Fibroblast of lung (primary cell): Measurements from ENCODE around the gene CFAP45.

Experiments
- EZH2 ChIP-seq: IDR thresholded peaks from 2 replicates; pipeline ENCODE4 v1.5.1; 2012; ENCODE audit warnings: low read length, control low read depth, mild to moderate bottlenecking; ENCODE audit errors: missing control alignments
- TF ChIP-seq, protein P1 (sequence below), 2 donors: IDR thresholded peaks in 1 of 2; conservative IDR thresholded peaks in 1 of 2; 1 replicate in 1 of 2; 2 replicates in 1 of 2; pipeline ENCODE4 v1.5.1; 2011 to 2012; ENCODE audit warnings: low read length in 2 of 2, control low read depth in 1 of 2, inconsistent platforms in 1 of 2, low read depth in 1 of 2, mild to moderate bottlenecking in 1 of 2

DNA sequence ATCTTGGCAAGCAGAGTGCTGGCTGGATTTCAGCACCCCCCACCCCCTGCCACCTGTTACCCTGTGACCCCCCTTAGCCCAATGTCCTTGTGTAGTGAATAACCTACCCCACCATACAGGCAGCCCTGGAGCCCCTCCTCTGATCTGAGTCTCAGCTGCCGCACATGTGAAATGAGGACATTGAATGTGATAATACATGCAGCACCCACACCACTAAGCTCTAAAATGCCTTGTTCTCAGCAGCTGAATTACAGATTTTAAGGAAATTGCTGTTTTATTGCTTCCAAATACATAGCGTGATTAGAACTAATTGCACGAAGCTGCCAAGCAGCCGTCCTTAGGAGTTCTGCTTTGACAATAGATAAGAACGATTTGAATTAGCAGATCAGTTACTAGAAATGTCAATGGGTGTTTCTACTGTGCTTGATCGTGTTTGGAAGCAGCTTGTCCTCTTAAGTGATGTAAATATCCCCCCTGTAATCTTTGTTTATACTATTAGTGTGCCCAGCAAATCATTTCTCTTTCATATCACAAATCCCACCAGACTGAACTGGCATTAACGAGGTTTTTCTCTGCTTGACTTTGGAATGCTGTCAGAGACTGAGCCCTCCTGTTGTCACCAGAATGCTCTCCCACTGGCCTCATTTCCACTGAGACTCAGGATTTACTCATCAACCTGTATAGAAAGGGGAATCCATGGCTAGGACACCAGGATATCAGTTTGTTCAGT is 68.4 kb downstream of the CFAP45 start:
- TF ChIP-seq, protein P1, sequence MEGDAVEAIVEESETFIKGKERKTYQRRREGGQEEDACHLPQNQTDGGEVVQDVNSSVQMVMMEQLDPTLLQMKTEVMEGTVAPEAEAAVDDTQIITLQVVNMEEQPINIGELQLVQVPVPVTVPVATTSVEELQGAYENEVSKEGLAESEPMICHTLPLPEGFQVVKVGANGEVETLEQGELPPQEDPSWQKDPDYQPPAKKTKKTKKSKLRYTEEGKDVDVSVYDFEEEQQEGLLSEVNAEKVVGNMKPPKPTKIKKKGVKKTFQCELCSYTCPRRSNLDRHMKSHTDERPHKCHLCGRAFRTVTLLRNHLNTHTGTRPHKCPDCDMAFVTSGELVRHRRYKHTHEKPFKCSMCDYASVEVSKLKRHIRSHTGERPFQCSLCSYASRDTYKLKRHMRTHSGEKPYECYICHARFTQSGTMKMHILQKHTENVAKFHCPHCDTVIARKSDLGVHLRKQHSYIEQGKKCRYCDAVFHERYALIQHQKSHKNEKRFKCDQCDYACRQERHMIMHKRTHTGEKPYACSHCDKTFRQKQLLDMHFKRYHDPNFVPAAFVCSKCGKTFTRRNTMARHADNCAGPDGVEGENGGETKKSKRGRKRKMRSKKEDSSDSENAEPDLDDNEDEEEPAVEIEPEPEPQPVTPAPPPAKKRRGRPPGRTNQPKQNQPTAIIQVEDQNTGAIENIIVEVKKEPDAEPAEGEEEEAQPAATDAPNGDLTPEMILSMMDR (conservative IDR thresholded peaks at IDR 0.05 in 1 of 2, IDR thresholded peaks at IDR 0.05 in 1 of 2; ENCODE audit: low read depth in 1 of 2, low read length in 2 of 2) = no peak
- no peak for TF ChIP-seq EZH2
